GM18519 (cell line): ENCODE results near the gene NRXN3.

Experiments
- ATAC-seq: cut with Tn5 transposase; IDR thresholded peaks from one replicate; pipeline ENCODE4 v1.9.1; 2021; ENCODE audit warnings: mild to moderate bottlenecking, moderate library complexity; ENCODE audit not compliant: unreplicated experiment, low FRiP score

Gene NRXN3

GRCh38 chr14:79570648-79571047 is 1400.5 kb downstream of the NRXN3 start:
- ATAC-seq = no peak

DNA sequence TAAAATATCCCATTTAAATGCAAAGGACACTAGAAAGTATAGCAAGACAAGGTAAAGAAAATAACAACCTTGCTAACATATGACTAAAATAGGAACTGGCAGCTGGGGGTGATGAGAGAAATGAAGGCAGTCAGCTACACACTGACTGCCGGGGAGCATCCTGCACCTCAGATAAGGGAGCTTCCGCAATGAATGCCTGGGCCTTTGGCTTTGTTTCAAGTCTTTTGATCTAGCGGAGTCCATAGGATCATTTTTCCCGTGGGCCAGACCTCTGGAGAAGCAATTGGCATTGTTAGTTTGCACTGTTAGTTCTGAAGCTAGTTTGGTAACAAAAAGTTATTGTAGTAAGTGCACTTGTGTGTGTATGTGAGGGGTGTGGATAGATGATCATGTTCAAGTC is 1401.2 kb downstream of the NRXN3 start:
- ATAC-seq = no peak

GRCh38 chr14:79573486-79573885 is 1403.3 kb downstream of the NRXN3 start:
- ATAC-seq = no peak

DNA sequence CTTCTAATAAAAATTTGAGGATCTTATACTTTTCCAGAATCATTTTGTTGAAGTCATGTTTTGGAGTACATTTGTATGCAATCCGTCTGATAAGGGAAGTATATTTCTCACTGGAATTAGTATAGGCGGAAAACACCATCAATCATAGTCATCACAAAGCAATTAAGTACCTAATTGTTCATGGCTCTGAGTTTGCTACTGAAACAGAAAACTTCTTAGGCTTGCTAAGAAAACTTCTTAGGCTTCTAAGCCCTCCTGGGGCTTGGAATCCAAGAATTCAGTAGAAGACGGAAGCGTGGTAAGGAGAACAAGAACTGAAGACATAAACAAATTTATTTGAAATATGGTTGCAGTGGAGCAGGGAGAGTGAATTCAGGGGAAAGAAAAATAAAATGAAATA is 1404.9 kb downstream of the NRXN3 start:
- no peak for ATAC-seq

DNA sequence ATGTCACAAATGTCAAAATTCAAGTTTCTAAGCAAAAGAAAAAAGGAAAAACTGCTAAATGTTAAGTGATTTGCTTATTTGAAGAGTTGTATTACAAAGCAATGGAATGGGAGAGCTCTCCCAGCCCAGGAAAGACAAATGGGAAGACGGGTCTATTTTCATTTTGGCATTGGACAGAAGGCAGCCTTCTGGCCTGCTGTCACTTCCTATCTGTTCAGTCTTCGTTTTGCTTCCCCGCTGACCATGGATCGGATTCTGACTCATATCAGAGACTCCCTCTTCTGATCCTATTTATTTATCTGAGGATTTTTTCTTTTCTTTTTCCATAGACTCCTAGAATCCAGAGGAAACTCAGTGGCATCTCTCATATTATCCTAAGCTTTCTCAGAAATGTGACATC is 1406.3 kb downstream of the NRXN3 start:
- no peak for ATAC-seq

DNA sequence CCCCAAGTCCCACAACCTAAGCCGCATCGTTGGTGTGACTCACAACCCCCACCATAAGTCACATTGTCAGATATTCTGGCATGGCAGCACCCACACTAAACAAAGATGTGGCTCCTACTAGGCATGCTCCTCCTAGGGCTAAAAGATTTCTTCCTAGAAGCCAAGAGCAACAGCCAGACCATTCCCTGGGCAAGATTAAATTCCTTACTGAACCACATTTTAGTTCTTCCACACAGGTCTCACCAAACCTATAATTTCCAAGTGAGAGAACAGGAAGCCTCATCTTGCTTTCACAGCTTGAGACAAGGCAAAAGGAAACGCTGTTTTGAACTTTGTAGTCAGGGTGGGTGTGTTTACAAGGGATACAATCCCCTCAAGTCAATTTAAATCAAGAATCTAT is 1408.3 kb downstream of the NRXN3 start:
- no peak for ATAC-seq

DNA sequence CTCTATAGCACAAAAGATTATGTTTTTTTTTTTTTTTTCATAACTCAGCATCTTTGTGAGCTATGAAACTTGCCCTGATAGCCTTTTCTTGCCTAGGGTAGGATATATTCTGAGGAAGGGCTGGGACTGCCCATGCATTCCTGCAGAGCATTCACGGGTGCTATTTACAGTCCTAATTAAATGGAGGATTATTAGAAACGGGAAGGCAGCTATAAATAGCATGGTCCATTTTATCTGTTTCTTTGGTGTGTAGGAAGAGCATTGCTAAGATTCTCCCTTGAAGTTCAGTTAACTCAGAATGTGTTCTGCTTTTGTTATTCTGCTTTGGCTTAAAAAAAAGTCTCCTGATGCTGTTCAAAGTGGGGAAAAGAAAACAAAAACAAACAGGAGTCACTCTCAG is 1410.2 kb downstream of the NRXN3 start:
- ATAC-seq = no peak

- ATAC-seq = no peak
Observed at GRCh38 chr14:79580906-79581305, 1410.7 kb downstream of the NRXN3 start.

DNA sequence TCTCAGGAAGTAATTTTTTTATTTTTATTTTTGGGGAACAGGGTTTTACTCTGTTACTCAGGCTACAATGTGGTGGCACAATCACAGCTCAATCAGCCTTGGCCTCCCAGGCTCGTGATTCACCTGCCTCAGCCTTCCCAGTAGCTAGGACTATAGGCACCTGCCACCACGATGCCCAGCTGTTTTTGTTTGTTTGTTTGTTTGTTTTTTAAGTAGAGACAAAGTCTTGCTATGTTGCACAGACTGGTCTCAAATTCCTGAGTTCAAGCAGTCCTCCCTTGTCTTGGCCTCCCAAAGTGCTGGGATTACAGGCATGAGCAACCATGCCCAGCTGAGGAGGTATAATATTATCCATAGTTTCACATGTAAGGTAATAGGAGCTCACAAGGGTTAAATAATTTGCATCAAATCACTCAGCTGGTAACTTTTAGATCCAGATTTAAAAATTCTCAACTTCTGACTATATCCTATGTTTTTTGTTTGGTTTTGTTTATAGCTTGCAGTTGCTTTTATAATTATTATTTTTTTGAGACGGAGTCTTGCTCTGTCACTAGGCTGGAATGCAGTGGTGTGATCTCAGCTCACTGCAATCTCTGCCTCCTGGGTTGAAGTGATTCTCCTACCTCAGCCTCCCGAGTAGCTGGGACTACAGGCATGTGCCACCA is 1411.9 kb downstream of the NRXN3 start:
- ATAC-seq = no peak

GRCh38 chr14:79583738-79584408 is 1413.7 kb downstream of the NRXN3 start:
- ATAC-seq = no peak

DNA sequence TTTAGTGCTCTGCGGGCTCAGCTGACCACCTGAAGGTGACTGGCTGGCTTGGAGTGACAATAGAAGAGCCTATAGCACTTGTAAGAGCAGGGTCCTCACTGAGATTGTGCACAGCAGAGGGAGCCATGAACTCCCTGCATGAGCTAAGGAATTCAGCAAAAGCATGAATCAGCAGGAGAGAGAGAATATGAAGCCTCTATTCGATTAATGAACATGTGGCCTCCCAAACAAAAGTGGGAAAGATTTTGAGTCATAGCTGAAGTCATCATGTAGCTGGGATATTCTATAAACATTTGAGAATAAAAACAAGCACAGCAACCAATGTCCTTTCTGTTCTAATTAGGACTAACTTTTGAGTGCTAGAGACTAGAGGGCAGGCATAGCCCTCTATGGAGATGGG is 1414.5 kb downstream of the NRXN3 start:
- ATAC-seq = no peak

DNA sequence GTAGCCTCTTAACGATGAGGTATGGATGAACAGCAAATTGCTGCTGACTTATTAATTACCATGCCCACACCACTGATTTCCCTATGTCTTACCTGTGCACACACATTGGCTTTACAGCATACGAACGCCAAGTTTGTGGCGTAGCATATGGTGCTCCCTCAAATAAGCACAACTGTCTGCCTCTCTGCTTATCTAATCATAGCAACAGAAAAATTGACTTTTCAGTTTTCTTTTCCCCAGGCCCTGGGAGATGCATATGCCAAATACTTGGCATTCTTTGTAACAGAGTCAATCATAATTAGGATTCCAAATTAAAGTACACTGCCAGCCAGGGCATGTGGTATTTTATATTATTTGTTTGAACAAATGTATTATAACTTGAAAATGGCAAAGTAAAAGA is 1415.7 kb downstream of the NRXN3 start:
- ATAC-seq = no peak

DNA sequence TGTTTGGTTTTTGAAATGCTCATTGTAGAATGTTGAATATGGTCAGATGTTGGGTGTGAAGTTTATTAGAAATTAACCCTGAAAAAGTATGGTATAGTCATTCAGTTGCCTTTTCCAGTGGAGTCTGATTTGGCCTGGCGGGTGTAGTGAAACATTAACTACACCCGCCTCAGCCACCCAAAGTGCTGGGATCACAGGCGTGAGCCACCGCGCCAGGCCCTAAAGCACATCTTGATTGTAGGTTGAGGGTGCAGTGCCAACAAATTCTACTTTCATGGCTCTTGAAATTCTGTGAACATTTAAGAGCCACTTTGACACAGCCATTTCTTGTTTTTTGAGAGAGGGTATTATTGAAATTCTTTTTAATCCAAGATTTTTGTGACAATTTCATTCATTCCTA is 1416.2 kb downstream of the NRXN3 start:
- ATAC-seq = no peak

GRCh38 chr14:79586989-79587598 is 1416.9 kb downstream of the NRXN3 start:
- no peak for ATAC-seq

- ATAC-seq = no peak
Observed at GRCh38 chr14:79587875-79588274, 1417.7 kb downstream of the NRXN3 start.

GRCh38 chr14:79588398-79588797 is 1418.2 kb downstream of the NRXN3 start:
- no peak for ATAC-seq

DNA sequence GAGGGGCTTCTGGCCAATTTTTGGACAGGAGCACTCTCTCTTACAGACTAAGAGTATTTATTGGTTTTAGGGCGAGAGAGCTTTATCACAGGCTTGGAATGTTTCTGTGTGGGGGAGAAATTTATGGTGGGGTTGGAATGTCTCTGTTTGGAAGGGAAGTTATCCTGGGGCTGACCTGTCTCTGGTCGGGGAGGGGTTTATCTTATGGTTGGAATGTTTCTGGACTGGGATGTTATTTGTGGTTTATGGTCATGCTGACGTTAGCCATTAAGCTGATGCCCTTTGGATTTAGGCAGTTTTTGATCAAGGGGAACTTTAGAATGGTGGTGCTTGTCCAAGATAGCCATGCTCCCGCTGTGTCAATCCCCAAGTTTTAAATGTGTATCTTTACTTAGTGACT is 1426.4 kb downstream of the NRXN3 start:
- no peak for ATAC-seq

GRCh38 chr14:79597566-79597965 is 1427.4 kb downstream of the NRXN3 start:
- ATAC-seq = no peak

- no peak for ATAC-seq
Observed at GRCh38 chr14:79598339-79598738, 1428.2 kb downstream of the NRXN3 start.

DNA sequence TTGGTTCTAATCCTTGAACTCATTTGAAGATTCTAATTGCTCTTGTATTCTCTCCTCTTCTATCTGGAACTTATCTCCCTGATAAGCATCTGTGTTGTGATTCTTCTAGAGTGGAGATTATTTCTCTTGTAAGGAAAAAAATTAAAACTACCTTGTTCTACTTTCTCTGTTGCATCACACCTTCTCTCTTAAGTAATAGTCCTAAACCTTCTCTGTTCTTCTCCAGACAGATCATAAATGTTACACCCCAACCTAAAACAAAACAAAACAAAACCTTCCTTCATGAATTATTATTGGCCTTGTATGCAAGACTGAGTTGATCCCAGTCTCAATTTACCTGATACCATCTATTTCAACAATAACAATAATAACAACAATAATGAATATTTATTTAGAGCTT is 1429.1 kb downstream of the NRXN3 start:
- no peak for ATAC-seq

DNA sequence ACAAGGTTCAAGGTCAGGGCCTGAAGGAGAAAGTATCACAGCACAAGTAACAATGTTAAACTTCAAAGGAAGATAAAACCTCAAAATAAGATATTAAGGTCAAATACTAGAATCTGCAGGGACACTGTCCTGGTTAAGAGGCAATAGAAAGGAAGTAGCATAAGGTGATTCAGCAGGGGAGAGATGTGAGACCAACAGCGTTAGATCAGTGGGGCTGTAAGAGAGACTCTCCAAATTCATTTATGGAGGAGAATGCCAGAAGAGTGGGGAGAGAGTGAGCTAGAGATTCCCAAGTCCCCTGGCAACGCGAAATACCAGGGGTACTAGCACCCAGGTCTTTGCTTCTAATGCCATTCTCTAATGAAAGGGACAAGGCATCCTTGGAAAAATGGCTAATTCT is 1430.2 kb downstream of the NRXN3 start:
- ATAC-seq = no peak

- no peak for ATAC-seq
Observed at GRCh38 chr14:79601579-79601978, 1431.4 kb downstream of the NRXN3 start.
